ENCODE measurements around the gene PNP.

Gene PNP

DNA sequence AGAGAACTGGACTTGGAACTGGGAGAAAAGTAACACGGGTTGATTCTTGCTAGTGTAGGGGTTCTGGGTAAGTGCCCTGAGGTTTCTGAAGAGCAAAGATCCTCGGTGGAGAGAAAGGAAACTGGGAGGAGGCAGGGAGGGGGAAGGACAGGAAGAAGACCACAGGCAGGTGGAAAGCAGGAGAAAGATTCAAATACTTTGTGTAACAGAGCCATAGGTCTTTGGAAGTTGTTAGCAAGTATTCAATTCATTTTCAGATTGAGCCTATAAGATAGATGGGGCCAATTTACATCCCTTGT lies 1.3 kb downstream of the PNP start:
- TF ChIP-seq FOXP2 (optimal IDR thresholded peaks at IDR 0.05; ENCODE audit: borderline replicate concordance, extremely low read depth, extremely low read length, insufficient read depth) (no peak), TAF1 (IDR thresholded peaks at IDR 0.05; ENCODE audit: borderline replicate concordance, insufficient read depth, low read length) (no peak)

GRCh38 chr14:20472536-20473169 lies 3.4 kb downstream of the PNP start:
- no peak for TF ChIP-seq SIN3A (IDR thresholded peaks at IDR 0.05; ENCODE audit: borderline replicate concordance, insufficient read depth, low read length)

- TF ChIP-seq TAF1 (IDR thresholded peaks at IDR 0.05; ENCODE audit: borderline replicate concordance, insufficient read depth, low read length) (no peak), FOXP2 (optimal IDR thresholded peaks at IDR 0.05; ENCODE audit: borderline replicate concordance, extremely low read depth, extremely low read length, insufficient read depth) (no peak), SIN3A (IDR thresholded peaks at IDR 0.05; ENCODE audit: borderline replicate concordance, insufficient read depth, low read length) (no peak), POLR2AphosphoS5 (IDR thresholded peaks at IDR 0.05; ENCODE audit: low read depth, low read length) (no peak)
- TF ChIP-seq, protein P1, sequence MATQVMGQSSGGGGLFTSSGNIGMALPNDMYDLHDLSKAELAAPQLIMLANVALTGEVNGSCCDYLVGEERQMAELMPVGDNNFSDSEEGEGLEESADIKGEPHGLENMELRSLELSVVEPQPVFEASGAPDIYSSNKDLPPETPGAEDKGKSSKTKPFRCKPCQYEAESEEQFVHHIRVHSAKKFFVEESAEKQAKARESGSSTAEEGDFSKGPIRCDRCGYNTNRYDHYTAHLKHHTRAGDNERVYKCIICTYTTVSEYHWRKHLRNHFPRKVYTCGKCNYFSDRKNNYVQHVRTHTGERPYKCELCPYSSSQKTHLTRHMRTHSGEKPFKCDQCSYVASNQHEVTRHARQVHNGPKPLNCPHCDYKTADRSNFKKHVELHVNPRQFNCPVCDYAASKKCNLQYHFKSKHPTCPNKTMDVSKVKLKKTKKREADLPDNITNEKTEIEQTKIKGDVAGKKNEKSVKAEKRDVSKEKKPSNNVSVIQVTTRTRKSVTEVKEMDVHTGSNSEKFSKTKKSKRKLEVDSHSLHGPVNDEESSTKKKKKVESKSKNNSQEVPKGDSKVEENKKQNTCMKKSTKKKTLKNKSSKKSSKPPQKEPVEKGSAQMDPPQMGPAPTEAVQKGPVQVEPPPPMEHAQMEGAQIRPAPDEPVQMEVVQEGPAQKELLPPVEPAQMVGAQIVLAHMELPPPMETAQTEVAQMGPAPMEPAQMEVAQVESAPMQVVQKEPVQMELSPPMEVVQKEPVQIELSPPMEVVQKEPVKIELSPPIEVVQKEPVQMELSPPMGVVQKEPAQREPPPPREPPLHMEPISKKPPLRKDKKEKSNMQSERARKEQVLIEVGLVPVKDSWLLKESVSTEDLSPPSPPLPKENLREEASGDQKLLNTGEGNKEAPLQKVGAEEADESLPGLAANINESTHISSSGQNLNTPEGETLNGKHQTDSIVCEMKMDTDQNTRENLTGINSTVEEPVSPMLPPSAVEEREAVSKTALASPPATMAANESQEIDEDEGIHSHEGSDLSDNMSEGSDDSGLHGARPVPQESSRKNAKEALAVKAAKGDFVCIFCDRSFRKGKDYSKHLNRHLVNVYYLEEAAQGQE (IDR thresholded peaks at IDR 0.05; ENCODE audit: insufficient read depth in 1 of 2, low read depth in 2 of 2, low read length in 2 of 2): no peak
These were observed 7.6 kb downstream of the PNP start for GRCh38 chr14:20476776-20477175.

DNA sequence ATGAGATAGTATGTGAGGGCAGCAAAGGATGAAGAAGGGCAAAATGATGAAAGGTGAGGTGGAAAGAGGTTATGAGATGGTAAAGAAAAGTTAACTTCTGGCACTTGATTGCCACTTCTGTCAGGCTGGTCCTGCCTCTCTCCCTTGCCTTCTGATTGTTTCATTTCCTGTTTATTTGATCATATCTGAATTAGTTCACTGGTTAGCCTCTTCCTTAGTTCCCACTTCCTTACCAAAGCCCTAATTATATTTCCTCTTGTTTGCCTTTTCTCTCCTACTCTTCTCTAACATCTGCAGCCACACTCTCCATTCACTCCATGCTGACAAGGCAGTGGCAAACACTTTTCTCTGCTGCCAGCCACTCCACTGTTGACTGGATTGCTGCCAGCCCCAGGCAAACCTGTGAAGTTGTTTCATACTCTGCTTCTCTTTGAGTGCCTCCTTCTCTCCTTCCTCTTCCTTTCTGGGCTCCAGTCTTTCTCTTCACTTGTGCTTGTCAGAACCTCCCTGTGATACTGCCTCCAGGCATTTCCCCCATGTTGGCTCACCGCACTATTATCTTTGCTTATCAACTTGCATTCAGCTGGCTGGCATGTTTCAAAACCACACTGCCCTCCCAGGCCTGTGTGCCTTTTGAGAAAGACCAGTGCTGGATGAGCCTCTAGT lies 8.1 kb downstream of the PNP start:
- TF ChIP-seq, protein P1 (IDR thresholded peaks at IDR 0.05; ENCODE audit: insufficient read depth in 1 of 2, low read depth in 2 of 2, low read length in 2 of 2): no peak
- no peak for TF ChIP-seq SIN3A (IDR thresholded peaks at IDR 0.05; ENCODE audit: borderline replicate concordance, insufficient read depth, low read length)
- no peak for TF ChIP-seq POLR2AphosphoS5 (IDR thresholded peaks at IDR 0.05; ENCODE audit: low read depth, low read length)
- TF ChIP-seq FOXP2 (optimal IDR thresholded peaks at IDR 0.05; ENCODE audit: borderline replicate concordance, extremely low read depth, extremely low read length, insufficient read depth): no peak
- TF ChIP-seq TAF1 (IDR thresholded peaks at IDR 0.05; ENCODE audit: borderline replicate concordance, insufficient read depth, low read length): no peak

- TF ChIP-seq TAF1 (IDR thresholded peaks at IDR 0.05; ENCODE audit: borderline replicate concordance, insufficient read depth, low read length) (no peak), POLR2AphosphoS5 (IDR thresholded peaks at IDR 0.05; ENCODE audit: low read depth, low read length) (no peak), SIN3A (IDR thresholded peaks at IDR 0.05; ENCODE audit: borderline replicate concordance, insufficient read depth, low read length) (no peak), FOXP2 (optimal IDR thresholded peaks at IDR 0.05; ENCODE audit: borderline replicate concordance, extremely low read depth, extremely low read length, insufficient read depth) (no peak)
- TF ChIP-seq, protein P1 (IDR thresholded peaks at IDR 0.05; ENCODE audit: insufficient read depth in 1 of 2, low read depth in 2 of 2, low read length in 2 of 2): no peak
These were observed 9.7 kb downstream of the PNP start for GRCh38 chr14:20478894-20479293.

DNA sequence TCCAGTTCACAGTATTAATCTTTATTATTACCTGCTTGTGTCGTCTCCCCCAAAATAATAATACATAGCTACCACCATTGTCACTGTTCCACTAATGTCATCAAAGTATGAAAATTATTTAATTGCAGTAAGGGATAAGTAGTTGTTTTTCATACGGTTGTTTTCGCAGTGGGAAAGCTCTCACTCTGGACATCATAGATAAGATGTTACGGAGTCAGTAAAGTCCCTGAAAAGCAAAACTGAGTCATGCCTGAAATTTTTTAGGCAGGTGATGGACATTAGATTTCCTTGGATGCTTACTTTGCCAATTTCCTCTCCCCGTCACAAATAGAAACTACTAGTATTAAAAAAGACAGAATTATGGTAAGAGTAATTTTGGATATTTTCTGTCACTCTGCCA lies 13.2 kb downstream of the PNP start:
- TF ChIP-seq, protein P1 (IDR thresholded peaks at IDR 0.05; ENCODE audit: insufficient read depth in 1 of 2, low read depth in 2 of 2, low read length in 2 of 2): no peak
- TF ChIP-seq FOXP2 (optimal IDR thresholded peaks at IDR 0.05; ENCODE audit: borderline replicate concordance, extremely low read depth, extremely low read length, insufficient read depth): no peak
- no peak for TF ChIP-seq TAF1 (IDR thresholded peaks at IDR 0.05; ENCODE audit: borderline replicate concordance, insufficient read depth, low read length)
- no peak for TF ChIP-seq POLR2AphosphoS5 (IDR thresholded peaks at IDR 0.05; ENCODE audit: low read depth, low read length)
